CD14-positive monocyte (primary cell): ENCODE results near the gene GRK4. TPM values are rescaled to one million over a fixed set of nuclear protein-coding genes. Genes with fewer than 3 reads are reported as not detected.

ENCODE experiments used
- DNase-seq, 3 donors: peaks; one replicate each; pipeline ENCODE4 v3.0.0-alpha.2; 2011 to 2022
- H2AFZ ChIP-seq: 2 replicates; pipeline ENCODE4 v1.6.0; 2012; ENCODE audit warnings: mild to moderate bottlenecking, low read depth, low read length, inconsistent platforms; ENCODE audit not compliant: insufficient read depth, poor library complexity, severe bottlenecking
- H3K27ac ChIP-seq, 2 donors: 1 replicate in 1 of 2; 2 replicates in 1 of 2; pipeline ENCODE4 v1.5.1; 2012 to 2013; ENCODE audit warnings: low read length in 2 of 2, control low read depth in 1 of 2, inconsistent platforms in 1 of 2, low read depth in 1 of 2, mild to moderate bottlenecking in 1 of 2
- H3K27me3 ChIP-seq, 2 donors: one replicate each; pipeline versions ENCODE4 v1.6.0 to v1.6.1; 2011 to 2013; ENCODE audit warnings: low read length in 2 of 2; ENCODE audit not compliant: control insufficient read depth in 2 of 2, insufficient read depth in 2 of 2
- H3K36me3 ChIP-seq, 2 donors: replicated peaks in 1 of 2; 1 replicate in 1 of 2; 2 replicates in 1 of 2; pipeline versions ENCODE4 v1.5.1 to v1.6.1; 2012 to 2013; ENCODE audit warnings: low read length in 2 of 2, control low read depth in 1 of 2, inconsistent platforms in 1 of 2, mild to moderate bottlenecking in 1 of 2; ENCODE audit not compliant: insufficient read depth in 2 of 2, control insufficient read depth in 1 of 2
- H3K4me1 ChIP-seq, 2 donors: 1 replicate in 1 of 2; 2 replicates in 1 of 2; pipeline versions ENCODE4 v1.5.1 to v1.6.1; 2012 to 2013; ENCODE audit warnings: low read length in 2 of 2, control low read depth in 1 of 2, inconsistent platforms in 1 of 2, mild to moderate bottlenecking in 1 of 2, moderate library complexity in 1 of 2; ENCODE audit not compliant: insufficient read depth in 2 of 2, control insufficient read depth in 1 of 2
- H3K4me2 ChIP-seq: replicated peaks from 2 replicates; pipeline ENCODE3; 2012; ENCODE audit warnings: low read length, moderate library complexity, mild to moderate bottlenecking; ENCODE audit not compliant: poor library complexity, severe bottlenecking; ENCODE audit errors: extremely low read depth
- H3K4me3 ChIP-seq, 3 experiments: fragments of 200-600 bp in 1 of 3; sonication (generic) in 1 of 3; replicated peaks in 1 of 3; 1 replicate in 2 of 3; 2 replicates in 1 of 3; pipeline ENCODE4 v1.5.1; 2011 to 2013; ENCODE audit warnings: low read length in 3 of 3, mild to moderate bottlenecking in 3 of 3, control low read depth in 2 of 3, low read depth in 2 of 3, inconsistent platforms in 1 of 3, moderate library complexity in 1 of 3
- H3K79me2 ChIP-seq: 2 replicates; pipeline ENCODE4 v1.6.0; 2012; ENCODE audit warnings: mild to moderate bottlenecking, control low read depth, inconsistent platforms, low read length, moderate library complexity; ENCODE audit not compliant: insufficient read depth
- H3K9ac ChIP-seq: 2 replicates; pipeline ENCODE4 v1.6.0; 2017; ENCODE audit warnings: low read length, mild to moderate bottlenecking; ENCODE audit not compliant: insufficient read depth, poor library complexity, severe bottlenecking
- H3K9me3 ChIP-seq, 2 donors: replicated peaks in 1 of 2; 1 replicate in 1 of 2; 2 replicates in 1 of 2; pipeline versions ENCODE4 v1.5.1 to v1.6.1; 2012 to 2013; ENCODE audit warnings: low read length in 2 of 2, control low read depth in 1 of 2; ENCODE audit not compliant: control insufficient read depth in 1 of 2, insufficient read depth in 1 of 2
- H4K20me1 ChIP-seq: 2 replicates; pipeline ENCODE4 v1.6.0; 2012; ENCODE audit warnings: mild to moderate bottlenecking, low read length, control low read depth, moderate library complexity; ENCODE audit not compliant: insufficient read depth
- H3K27ac Mint-ChIP-seq, 7 donors: one replicate each; pipeline ENCODE4 v1.8.0; 2020; ENCODE audit warnings: mild to moderate bottlenecking in 7 of 7, mixed read lengths in 7 of 7, moderate library complexity in 6 of 7, inconsistent platforms in 2 of 7
- H3K27me3 Mint-ChIP-seq, 3 donors: one replicate each; pipeline ENCODE4 v1.8.0; 2021 to 2022; ENCODE audit warnings: low read depth in 3 of 3, mild to moderate bottlenecking in 3 of 3, mixed read lengths in 3 of 3, moderate library complexity in 3 of 3, inconsistent platforms in 1 of 3
- H3K36me3 Mint-ChIP-seq, 2 donors: one replicate each; pipeline ENCODE4 v1.8.0; 2020; ENCODE audit warnings: mixed read lengths in 2 of 2, inconsistent platforms in 1 of 2, mild to moderate bottlenecking in 1 of 2
- H3K4me1 Mint-ChIP-seq: one replicate; pipeline ENCODE4 v1.8.0; 2020; ENCODE audit warnings: mild to moderate bottlenecking, mixed read lengths
- H3K4me3 Mint-ChIP-seq, 2 donors: one replicate each; pipeline ENCODE4 v1.8.0; 2020; ENCODE audit warnings: mild to moderate bottlenecking in 2 of 2, mixed read lengths in 2 of 2, moderate library complexity in 1 of 2
- H3K9me3 Mint-ChIP-seq, 7 donors: one replicate each; pipeline ENCODE4 v1.8.0; 2020 to 2022; ENCODE audit warnings: mixed read lengths in 7 of 7, mild to moderate bottlenecking in 6 of 7, moderate library complexity in 6 of 7, inconsistent platforms in 2 of 7
- WGBS: methylation state at CpG from one replicate; pipeline ENCODE4 v1.1.5; 2013; ENCODE audit warnings: missing lambda C conversion rate; ENCODE audit not compliant: insufficient coverage; 5-methylcytosine and 5-hydroxymethylcytosine counted together
- intact Hi-C, 2 donors: fragments of 100-400 bp; cut with micrococcal nuclease; formaldehyde crosslinking; loops; one replicate each; pipeline versions ENCODE4 v1.15.0 to v1.15.1; 2023
- polyA plus RNA-seq, 3 donors: library from polyadenylated mRNA; depleted of rRNA in 1 of 3; unstranded in 2 of 3; stranded (reverse) in 1 of 3; fragments of 300-500 nt in 2 of 3; fragments of >200 nt in 1 of 3; fragmentation: Illumina TruSeq in 2 of 3; gene quantifications; 1 replicate in 2 of 3; 2 replicates in 1 of 3; pipeline ENCODE4 v1.2.3, GENCODE V29; 2012 to 2021
- TF ChIP-seq, protein P1 (sequence below): fragments of 200-600 bp; IDR thresholded peaks from one replicate; pipeline ENCODE4 v1.8.0; 2022; ENCODE audit warnings: antibody characterized with exemption, mild to moderate bottlenecking

The GRK4 gene
- polyA plus RNA-seq, 3 donors = 1.1 to 1.2 (median 1.2) TPM

DNA sequence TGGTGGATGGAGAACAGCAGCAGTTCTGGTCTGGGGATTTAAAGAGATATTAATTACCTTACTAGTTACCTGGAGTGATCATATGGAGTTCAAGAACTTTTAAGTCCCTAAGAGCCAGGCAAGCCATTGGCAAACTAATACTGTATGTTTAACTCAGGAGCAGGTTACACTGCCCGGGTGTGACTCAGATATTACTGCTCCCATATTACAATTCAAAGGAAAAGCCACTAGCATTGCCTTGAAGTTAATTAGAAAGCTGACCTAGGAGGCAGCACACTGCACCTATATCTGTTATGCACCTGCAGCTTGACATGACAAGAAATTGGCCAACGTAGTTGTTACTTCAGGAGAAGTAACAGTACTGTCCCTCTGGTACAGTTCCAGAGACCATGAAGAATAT is 47.2 kb downstream of the GRK4 start:
- H3K27ac Mint-ChIP-seq = no peak overlapping the region
- Histone ChIP-seq H3K9me3 (no peaks in the 10 kb centered on the region), H3K79me2 (no peaks in the 10 kb centered on the region), H4K20me1 (no peaks in the 10 kb centered on the region), H3K9ac (no peak overlapping the region), H3K27me3 (no peaks in the 10 kb centered on the region), H3K27ac (no peak overlapping the region), H2AFZ (no peak overlapping the region), H3K4me2 (no peak overlapping the region), H3K4me3 (no peak overlapping the region), H3K36me3 (no peaks in the 10 kb centered on the region), H3K4me1 (no peaks in the 10 kb centered on the region)
- DNase-seq = no peak
- TF ChIP-seq, protein P1, sequence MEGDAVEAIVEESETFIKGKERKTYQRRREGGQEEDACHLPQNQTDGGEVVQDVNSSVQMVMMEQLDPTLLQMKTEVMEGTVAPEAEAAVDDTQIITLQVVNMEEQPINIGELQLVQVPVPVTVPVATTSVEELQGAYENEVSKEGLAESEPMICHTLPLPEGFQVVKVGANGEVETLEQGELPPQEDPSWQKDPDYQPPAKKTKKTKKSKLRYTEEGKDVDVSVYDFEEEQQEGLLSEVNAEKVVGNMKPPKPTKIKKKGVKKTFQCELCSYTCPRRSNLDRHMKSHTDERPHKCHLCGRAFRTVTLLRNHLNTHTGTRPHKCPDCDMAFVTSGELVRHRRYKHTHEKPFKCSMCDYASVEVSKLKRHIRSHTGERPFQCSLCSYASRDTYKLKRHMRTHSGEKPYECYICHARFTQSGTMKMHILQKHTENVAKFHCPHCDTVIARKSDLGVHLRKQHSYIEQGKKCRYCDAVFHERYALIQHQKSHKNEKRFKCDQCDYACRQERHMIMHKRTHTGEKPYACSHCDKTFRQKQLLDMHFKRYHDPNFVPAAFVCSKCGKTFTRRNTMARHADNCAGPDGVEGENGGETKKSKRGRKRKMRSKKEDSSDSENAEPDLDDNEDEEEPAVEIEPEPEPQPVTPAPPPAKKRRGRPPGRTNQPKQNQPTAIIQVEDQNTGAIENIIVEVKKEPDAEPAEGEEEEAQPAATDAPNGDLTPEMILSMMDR = no peak
- WGBS = 100% methylated on average over 2 of the region's 2 CpGs
- intact Hi-C loops = no loop called here
- no peaks in the 10 kb centered on the region for H3K9me3 Mint-ChIP-seq
- no peaks in the 10 kb centered on the region for H3K4me1 Mint-ChIP-seq
- peaks cover 0 to 3% (median 0%) of the 10 kb centered on the region in 3 donors for H3K27me3 Mint-ChIP-seq
- H3K4me3 Mint-ChIP-seq = no peak overlapping the region
- H3K36me3 Mint-ChIP-seq = no peaks in the 10 kb centered on the region

DNA sequence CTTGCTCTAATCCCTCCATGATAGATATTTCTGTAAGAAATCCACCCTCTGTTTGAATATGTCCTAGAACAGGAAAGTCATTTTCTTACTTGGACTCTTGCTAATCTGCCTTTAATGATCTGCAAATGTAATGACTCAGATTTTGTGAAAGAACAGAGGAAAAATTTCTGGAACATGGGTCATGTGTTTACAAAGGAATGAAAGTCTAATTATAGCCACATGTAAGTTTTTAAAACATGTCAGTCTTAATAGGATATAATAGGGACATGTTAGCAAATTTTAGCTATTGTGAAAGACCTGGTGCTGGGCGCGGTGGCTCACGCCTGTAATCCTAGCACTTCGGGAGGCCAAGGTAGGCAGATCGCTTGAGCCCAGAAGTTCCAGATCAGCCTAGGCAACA is 47.6 kb downstream of the GRK4 start:
- Histone ChIP-seq H3K4me2 (no peak overlapping the region), H3K4me3 (no peak overlapping the region), H3K79me2 (no peaks in the 10 kb centered on the region), H2AFZ (no peak overlapping the region), H3K27ac (no peak overlapping the region), H4K20me1 (no peaks in the 10 kb centered on the region), H3K4me1 (no peaks in the 10 kb centered on the region), H3K9ac (no peak overlapping the region), H3K36me3 (no peaks in the 10 kb centered on the region), H3K9me3 (no peaks in the 10 kb centered on the region), H3K27me3 (no peaks in the 10 kb centered on the region)
- H3K9me3 Mint-ChIP-seq = peaks cover 0 to 1% (median 0%) of the 10 kb centered on the region in 7 donors
- H3K36me3 Mint-ChIP-seq = no peaks in the 10 kb centered on the region
- DNase-seq = no peak
- WGBS = no CpG with 5 or more reads among the region's 5 CpGs
- intact Hi-C loops = no loop called here
- peaks cover 0 to 3% (median 0%) of the 10 kb centered on the region in 3 donors for H3K27me3 Mint-ChIP-seq
- H3K4me1 Mint-ChIP-seq = no peaks in the 10 kb centered on the region
- TF ChIP-seq, protein P1 = no peak
- H3K4me3 Mint-ChIP-seq = no peak overlapping the region
- no peak overlapping the region for H3K27ac Mint-ChIP-seq
